Measurements from ENCODE around the gene NUBP2.
A peak's percentile ranks its signal among the peaks of the same experiment; 100 is the strongest.

The NUBP2 gene

DNA sequence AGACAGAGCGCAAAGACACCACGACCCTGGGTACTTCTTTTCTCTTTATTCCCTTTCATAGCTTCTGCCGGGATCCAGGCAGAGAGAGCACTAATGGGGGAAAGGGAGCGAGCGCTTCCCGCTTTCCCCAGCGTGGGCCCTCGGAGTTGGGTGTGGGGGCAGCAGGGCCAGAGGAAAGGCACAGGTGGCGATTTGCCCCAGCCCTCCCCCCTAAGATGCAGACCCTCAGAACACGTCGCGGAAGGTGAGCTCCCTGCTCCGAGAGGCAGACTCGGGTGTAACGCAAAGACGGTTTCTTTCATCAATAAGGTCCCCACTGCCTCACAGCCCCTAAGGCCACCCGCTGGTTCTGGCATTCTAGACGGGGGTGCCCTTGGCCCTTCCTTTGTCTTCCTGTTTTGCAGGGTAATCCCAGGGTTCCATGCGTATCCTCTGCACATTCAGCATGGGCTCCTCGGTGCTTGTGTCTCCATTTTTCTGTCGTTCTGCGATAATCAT, 10.8 kb upstream of the NUBP2 start (continued):
- TF ChIP-seq ZNF404 (tag by site-specific recombination; IDR thresholded peaks at IDR 0.05) (no peak), ZNF521 (tag by site-specific recombination; IDR thresholded peaks at IDR 0.05) (no peak), ZNF76 (tag by site-specific recombination; IDR thresholded peaks at IDR 0.05; ENCODE audit: borderline replicate concordance, low read depth) (peak; percentile 89), OSR2 (tag by site-specific recombination; IDR thresholded peaks at IDR 0.05) (no peak), ZNF341 (tag by site-specific recombination; IDR thresholded peaks at IDR 0.05; ENCODE audit: low read depth) (peak; percentile 21; the same call in 1 of the 2 replicates), ZNF335 (tag by site-specific recombination; conservative IDR thresholded peaks at IDR 0.05) (peak; percentile 91), ZNF629 (tag by site-specific recombination; IDR thresholded peaks at IDR 0.05) (0 out of 2 replicates have a peak, but pooled peaks have one; percentile 13), PRDM1 (tag by site-specific recombination; IDR thresholded peaks at IDR 0.05) (peak; percentile 83), MZF1 (tag by site-specific recombination; IDR thresholded peaks at IDR 0.05; ENCODE audit: borderline replicate concordance) (no peak), ZNF157 (tag by site-specific recombination; IDR thresholded peaks at IDR 0.05) (no peak), ZBTB20 (tag by site-specific recombination; IDR thresholded peaks at IDR 0.05) (0 out of 2 replicates have a peak, but pooled peaks have one; percentile 13), ZNF416 (tag by site-specific recombination; IDR thresholded peaks at IDR 0.05) (no peak), ZNF830 (tag by site-specific recombination; IDR thresholded peaks at IDR 0.05; ENCODE audit: low read depth) (no peak), ZNF426 (tag by site-specific recombination; IDR thresholded peaks at IDR 0.05) (no peak), SCRT1 (tag by site-specific recombination; IDR thresholded peaks at IDR 0.05; ENCODE audit: borderline replicate concordance) (0 out of 2 replicates have a peak, but pooled peaks have one; percentile 13), MYNN (tag by site-specific recombination; IDR thresholded peaks at IDR 0.05; ENCODE audit: borderline replicate concordance) (no peak), KLF8 (tag by site-specific recombination; IDR thresholded peaks at IDR 0.05) (peak; percentile 9; the same call in 1 of the 2 replicates)
- TF ChIP-seq, protein P1, sequence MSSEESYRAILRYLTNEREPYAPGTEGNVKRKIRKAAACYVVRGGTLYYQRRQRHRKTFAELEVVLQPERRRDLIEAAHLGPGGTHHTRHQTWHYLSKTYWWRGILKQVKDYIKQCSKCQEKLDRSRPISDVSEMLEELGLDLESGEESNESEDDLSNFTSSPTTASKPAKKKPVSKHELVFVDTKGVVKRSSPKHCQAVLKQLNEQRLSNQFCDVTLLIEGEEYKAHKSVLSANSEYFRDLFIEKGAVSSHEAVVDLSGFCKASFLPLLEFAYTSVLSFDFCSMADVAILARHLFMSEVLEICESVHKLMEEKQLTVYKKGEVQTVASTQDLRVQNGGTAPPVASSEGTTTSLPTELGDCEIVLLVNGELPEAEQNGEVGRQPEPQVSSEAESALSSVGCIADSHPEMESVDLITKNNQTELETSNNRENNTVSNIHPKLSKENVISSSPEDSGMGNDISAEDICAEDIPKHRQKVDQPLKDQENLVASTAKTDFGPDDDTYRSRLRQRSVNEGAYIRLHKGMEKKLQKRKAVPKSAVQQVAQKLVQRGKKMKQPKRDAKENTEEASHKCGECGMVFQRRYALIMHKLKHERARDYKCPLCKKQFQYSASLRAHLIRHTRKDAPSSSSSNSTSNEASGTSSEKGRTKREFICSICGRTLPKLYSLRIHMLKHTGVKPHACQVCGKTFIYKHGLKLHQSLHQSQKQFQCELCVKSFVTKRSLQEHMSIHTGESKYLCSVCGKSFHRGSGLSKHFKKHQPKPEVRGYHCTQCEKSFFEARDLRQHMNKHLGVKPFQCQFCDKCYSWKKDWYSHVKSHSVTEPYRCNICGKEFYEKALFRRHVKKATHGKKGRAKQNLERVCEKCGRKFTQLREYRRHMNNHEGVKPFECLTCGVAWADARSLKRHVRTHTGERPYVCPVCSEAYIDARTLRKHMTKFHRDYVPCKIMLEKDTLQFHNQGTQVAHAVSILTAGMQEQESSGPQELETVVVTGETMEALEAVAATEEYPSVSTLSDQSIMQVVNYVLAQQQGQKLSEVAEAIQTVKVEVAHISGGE (tag by site-specific recombination; conservative IDR thresholded peaks at IDR 0.05; ENCODE audit: low read depth), result peak; percentile 42; the same call in 1 of the 2 replicates
- TF ChIP-seq, protein P2, sequence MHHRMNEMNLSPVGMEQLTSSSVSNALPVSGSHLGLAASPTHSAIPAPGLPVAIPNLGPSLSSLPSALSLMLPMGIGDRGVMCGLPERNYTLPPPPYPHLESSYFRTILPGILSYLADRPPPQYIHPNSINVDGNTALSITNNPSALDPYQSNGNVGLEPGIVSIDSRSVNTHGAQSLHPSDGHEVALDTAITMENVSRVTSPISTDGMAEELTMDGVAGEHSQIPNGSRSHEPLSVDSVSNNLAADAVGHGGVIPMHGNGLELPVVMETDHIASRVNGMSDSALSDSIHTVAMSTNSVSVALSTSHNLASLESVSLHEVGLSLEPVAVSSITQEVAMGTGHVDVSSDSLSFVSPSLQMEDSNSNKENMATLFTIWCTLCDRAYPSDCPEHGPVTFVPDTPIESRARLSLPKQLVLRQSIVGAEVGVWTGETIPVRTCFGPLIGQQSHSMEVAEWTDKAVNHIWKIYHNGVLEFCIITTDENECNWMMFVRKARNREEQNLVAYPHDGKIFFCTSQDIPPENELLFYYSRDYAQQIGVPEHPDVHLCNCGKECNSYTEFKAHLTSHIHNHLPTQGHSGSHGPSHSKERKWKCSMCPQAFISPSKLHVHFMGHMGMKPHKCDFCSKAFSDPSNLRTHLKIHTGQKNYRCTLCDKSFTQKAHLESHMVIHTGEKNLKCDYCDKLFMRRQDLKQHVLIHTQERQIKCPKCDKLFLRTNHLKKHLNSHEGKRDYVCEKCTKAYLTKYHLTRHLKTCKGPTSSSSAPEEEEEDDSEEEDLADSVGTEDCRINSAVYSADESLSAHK (tag by site-specific recombination; IDR thresholded peaks at IDR 0.05), result peak; percentile 56; the same call in 1 of the 2 replicates
- TF ChIP-seq, protein P3, sequence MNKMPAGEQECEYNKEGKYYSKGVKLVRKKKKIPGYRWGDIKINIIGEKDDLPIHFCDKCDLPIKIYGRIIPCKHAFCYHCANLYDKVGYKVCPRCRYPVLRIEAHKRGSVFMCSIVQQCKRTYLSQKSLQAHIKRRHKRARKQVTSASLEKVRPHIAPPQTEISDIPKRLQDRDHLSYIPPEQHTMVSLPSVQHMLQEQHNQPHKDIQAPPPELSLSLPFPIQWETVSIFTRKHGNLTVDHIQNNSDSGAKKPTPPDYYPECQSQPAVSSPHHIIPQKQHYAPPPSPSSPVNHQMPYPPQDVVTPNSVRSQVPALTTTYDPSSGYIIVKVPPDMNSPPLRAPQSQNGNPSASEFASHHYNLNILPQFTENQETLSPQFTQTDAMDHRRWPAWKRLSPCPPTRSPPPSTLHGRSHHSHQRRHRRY (tag by site-specific recombination; IDR thresholded peaks at IDR 0.05), result no peak
- TF ChIP-seq, protein P4, sequence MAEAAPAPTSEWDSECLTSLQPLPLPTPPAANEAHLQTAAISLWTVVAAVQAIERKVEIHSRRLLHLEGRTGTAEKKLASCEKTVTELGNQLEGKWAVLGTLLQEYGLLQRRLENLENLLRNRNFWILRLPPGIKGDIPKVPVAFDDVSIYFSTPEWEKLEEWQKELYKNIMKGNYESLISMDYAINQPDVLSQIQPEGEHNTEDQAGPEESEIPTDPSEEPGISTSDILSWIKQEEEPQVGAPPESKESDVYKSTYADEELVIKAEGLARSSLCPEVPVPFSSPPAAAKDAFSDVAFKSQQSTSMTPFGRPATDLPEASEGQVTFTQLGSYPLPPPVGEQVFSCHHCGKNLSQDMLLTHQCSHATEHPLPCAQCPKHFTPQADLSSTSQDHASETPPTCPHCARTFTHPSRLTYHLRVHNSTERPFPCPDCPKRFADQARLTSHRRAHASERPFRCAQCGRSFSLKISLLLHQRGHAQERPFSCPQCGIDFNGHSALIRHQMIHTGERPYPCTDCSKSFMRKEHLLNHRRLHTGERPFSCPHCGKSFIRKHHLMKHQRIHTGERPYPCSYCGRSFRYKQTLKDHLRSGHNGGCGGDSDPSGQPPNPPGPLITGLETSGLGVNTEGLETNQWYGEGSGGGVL (tag by site-specific recombination; IDR thresholded peaks at IDR 0.05), result 0 out of 2 replicates have a peak, but pooled peaks have one; percentile 7
- TF ChIP-seq, protein P5, sequence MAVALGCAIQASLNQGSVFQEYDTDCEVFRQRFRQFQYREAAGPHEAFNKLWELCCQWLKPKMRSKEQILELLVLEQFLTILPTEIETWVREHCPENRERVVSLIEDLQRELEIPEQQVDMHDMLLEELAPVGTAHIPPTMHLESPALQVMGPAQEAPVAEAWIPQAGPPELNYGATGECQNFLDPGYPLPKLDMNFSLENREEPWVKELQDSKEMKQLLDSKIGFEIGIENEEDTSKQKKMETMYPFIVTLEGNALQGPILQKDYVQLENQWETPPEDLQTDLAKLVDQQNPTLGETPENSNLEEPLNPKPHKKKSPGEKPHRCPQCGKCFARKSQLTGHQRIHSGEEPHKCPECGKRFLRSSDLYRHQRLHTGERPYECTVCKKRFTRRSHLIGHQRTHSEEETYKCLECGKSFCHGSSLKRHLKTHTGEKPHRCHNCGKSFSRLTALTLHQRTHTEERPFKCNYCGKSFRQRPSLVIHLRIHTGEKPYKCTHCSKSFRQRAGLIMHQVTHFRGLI (tag by site-specific recombination; IDR thresholded peaks at IDR 0.05), result no peak
- TF ChIP-seq, protein P6, sequence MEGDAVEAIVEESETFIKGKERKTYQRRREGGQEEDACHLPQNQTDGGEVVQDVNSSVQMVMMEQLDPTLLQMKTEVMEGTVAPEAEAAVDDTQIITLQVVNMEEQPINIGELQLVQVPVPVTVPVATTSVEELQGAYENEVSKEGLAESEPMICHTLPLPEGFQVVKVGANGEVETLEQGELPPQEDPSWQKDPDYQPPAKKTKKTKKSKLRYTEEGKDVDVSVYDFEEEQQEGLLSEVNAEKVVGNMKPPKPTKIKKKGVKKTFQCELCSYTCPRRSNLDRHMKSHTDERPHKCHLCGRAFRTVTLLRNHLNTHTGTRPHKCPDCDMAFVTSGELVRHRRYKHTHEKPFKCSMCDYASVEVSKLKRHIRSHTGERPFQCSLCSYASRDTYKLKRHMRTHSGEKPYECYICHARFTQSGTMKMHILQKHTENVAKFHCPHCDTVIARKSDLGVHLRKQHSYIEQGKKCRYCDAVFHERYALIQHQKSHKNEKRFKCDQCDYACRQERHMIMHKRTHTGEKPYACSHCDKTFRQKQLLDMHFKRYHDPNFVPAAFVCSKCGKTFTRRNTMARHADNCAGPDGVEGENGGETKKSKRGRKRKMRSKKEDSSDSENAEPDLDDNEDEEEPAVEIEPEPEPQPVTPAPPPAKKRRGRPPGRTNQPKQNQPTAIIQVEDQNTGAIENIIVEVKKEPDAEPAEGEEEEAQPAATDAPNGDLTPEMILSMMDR (tag by site-specific recombination; IDR thresholded peaks at IDR 0.05), result no peak
- TF ChIP-seq, protein P7, sequence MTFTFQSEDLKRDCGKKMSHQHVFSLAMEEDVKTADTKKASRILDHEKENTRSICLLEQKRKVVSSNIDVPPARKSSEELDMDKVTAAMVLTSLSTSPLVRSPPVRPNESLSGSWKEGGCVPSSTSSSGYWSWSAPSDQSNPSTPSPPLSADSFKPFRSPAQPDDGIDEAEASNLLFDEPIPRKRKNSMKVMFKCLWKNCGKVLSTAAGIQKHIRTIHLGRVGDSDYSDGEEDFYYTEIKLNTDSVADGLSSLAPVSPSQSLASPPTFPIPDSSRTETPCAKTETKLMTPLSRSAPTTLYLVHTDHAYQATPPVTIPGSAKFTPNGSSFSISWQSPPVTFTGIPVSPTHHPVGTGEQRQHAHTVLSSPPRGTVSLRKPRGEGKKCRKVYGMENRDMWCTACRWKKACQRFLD (tag by site-specific recombination; IDR thresholded peaks at IDR 0.05), result no peak

All from HEK293 (cell line).